Measurements from ENCODE around the gene PCDH15.

DNA sequence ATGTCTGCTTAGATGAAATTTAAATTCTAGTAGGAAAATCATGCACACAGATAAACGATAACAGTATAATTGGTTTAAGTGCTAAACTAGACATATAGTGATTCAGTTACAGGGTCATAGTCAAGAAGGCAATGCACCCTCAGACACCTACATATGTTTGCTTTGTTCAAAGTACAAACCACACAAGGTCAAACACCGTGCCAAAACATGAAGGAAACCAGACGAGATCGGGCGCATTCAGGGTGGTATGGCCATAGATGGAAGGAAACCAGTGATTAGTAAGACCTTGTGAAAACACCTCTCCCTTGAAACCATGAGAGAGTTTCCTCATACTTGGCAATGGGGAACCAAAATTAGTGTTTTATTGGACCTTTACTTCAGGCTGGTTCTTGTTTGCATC lies 906.9 kb downstream of the PCDH15 start:
- TF ChIP-seq, protein P1, sequence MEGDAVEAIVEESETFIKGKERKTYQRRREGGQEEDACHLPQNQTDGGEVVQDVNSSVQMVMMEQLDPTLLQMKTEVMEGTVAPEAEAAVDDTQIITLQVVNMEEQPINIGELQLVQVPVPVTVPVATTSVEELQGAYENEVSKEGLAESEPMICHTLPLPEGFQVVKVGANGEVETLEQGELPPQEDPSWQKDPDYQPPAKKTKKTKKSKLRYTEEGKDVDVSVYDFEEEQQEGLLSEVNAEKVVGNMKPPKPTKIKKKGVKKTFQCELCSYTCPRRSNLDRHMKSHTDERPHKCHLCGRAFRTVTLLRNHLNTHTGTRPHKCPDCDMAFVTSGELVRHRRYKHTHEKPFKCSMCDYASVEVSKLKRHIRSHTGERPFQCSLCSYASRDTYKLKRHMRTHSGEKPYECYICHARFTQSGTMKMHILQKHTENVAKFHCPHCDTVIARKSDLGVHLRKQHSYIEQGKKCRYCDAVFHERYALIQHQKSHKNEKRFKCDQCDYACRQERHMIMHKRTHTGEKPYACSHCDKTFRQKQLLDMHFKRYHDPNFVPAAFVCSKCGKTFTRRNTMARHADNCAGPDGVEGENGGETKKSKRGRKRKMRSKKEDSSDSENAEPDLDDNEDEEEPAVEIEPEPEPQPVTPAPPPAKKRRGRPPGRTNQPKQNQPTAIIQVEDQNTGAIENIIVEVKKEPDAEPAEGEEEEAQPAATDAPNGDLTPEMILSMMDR (IDR thresholded peaks at IDR 0.05) = no peak
- TF ChIP-seq POLR2AphosphoS5 (IDR thresholded peaks at IDR 0.05) = no peak
- TF ChIP-seq EP300 (IDR thresholded peaks at IDR 0.05) = no peak
